ENCODE results near the gene COL5A2.

DNA sequence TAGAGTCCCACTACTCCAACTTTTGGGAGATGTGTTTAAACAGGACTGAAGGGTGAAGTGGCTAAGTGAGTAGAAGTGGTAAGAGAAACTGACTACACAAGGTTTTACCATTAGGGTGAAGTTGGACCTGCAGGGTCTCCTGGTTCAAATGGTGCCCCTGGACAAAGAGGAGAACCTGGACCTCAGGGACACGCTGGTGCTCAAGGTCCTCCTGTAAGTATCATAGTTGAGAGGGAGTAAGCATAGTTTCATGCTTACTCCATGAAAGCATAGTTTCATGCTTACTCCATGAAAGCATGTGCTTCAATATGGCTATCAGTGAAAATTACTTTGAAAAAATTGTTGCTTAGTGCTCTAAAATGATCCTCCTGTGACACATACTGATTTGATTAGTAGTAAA is 186.3 kb downstream of the COL5A2 start:
- TF ChIP-seq, protein P1, sequence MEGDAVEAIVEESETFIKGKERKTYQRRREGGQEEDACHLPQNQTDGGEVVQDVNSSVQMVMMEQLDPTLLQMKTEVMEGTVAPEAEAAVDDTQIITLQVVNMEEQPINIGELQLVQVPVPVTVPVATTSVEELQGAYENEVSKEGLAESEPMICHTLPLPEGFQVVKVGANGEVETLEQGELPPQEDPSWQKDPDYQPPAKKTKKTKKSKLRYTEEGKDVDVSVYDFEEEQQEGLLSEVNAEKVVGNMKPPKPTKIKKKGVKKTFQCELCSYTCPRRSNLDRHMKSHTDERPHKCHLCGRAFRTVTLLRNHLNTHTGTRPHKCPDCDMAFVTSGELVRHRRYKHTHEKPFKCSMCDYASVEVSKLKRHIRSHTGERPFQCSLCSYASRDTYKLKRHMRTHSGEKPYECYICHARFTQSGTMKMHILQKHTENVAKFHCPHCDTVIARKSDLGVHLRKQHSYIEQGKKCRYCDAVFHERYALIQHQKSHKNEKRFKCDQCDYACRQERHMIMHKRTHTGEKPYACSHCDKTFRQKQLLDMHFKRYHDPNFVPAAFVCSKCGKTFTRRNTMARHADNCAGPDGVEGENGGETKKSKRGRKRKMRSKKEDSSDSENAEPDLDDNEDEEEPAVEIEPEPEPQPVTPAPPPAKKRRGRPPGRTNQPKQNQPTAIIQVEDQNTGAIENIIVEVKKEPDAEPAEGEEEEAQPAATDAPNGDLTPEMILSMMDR (conservative IDR thresholded peaks at IDR 0.05 in 1 of 2, IDR thresholded peaks at IDR 0.05 in 1 of 2; ENCODE audit: extremely low read depth in 1 of 2, insufficient read depth in 1 of 2, low read depth in 1 of 2, low read length in 2 of 2): no peak
- no peak for TF ChIP-seq EZH2 (IDR thresholded peaks at IDR 0.05; ENCODE audit: borderline replicate concordance, low read length)
